Fibroblast of lung (primary cell): ENCODE measurements around the gene PCLO.
"Not testable (repeated sequence)": the region's sequence is repeated elsewhere in the genome, so short reads cannot be mapped to it uniquely, and the experiment has no call there.

ENCODE experiments used
- EZH2 ChIP-seq: IDR thresholded peaks from 2 replicates; pipeline ENCODE4 v1.5.1; 2012; ENCODE audit warnings: low read length, control low read depth, mild to moderate bottlenecking; ENCODE audit errors: missing control alignments
- TF ChIP-seq, protein P1 (sequence below), 2 donors: IDR thresholded peaks in 1 of 2; conservative IDR thresholded peaks in 1 of 2; 1 replicate in 1 of 2; 2 replicates in 1 of 2; pipeline ENCODE4 v1.5.1; 2011 to 2012; ENCODE audit warnings: low read length in 2 of 2, control low read depth in 1 of 2, inconsistent platforms in 1 of 2, low read depth in 1 of 2, mild to moderate bottlenecking in 1 of 2

DNA sequence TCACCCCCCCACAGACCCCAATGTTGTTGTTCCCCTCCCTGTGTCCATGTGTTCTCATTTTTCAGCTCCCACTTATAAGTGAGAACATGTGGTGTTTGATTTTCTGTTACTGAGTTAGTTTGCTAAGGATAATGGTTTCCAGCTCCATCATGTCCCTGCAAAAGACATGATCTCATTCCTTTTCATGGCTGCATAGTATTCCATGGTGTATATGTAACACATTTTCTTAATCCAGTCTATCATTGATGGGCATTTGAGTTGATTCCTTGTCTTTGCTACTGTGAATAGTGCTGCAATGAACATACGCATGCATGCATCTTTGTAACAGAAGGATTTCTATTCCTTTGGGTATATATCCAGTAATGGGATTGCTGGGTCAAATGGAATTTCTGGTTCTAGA lies 82.8 kb downstream of the PCLO start:
- TF ChIP-seq, protein P1, sequence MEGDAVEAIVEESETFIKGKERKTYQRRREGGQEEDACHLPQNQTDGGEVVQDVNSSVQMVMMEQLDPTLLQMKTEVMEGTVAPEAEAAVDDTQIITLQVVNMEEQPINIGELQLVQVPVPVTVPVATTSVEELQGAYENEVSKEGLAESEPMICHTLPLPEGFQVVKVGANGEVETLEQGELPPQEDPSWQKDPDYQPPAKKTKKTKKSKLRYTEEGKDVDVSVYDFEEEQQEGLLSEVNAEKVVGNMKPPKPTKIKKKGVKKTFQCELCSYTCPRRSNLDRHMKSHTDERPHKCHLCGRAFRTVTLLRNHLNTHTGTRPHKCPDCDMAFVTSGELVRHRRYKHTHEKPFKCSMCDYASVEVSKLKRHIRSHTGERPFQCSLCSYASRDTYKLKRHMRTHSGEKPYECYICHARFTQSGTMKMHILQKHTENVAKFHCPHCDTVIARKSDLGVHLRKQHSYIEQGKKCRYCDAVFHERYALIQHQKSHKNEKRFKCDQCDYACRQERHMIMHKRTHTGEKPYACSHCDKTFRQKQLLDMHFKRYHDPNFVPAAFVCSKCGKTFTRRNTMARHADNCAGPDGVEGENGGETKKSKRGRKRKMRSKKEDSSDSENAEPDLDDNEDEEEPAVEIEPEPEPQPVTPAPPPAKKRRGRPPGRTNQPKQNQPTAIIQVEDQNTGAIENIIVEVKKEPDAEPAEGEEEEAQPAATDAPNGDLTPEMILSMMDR (conservative IDR thresholded peaks at IDR 0.05 in 1 of 2, IDR thresholded peaks at IDR 0.05 in 1 of 2; ENCODE audit: low read depth in 1 of 2, low read length in 2 of 2) = not testable (repeated sequence)
- TF ChIP-seq EZH2 = not testable (repeated sequence)
